Endothelial cell of umbilical vein (primary cell): ENCODE results near the gene SPTB. TPM values are rescaled to one million over a fixed set of nuclear protein-coding genes. Genes with fewer than 3 reads are reported as not detected.

ENCODE experiments used
- BruUV-seq: library from RNA; stranded (reverse); fragments of 400-500 nt; replicated peaks from 2 replicates; lab custom pipeline; 2021; lab: Mats Ljungman, UMichigan
- CTCF ChIA-PET: fragments of 300-600, 350-600 bp; sonication (Branson Sonifier 250); formaldehyde crosslinking; loops from one replicate; lab custom pipeline; 2021; ENCODE audit warnings: antibody characterized with exemption, inconsistent platforms; lab: Charles Lee
- POLR2A ChIA-PET: fragments of 300-600, 350-600 bp; sonication (Branson Sonifier 250); formaldehyde crosslinking; loops from one replicate; lab custom pipeline; 2021; ENCODE audit warnings: antibody characterized with exemption, inconsistent platforms; lab: Charles Lee
- DNase-seq: peaks from one replicate; pipeline ENCODE4 v3.0.0-alpha.2; 2011; ENCODE audit warnings: low read depth, low spot score
- FAIRE-seq: peaks from 2 replicates; lab custom pipeline; 2011; peaks lifted over from hg19 to GRCh38; lab: Jason Lieb, UNC
- H2AFZ ChIP-seq: 2 replicates; pipeline ENCODE4 v1.6.0; 2012; ENCODE audit warnings: low read depth, low read length, control low read depth, inconsistent platforms
- H3K27ac ChIP-seq: 2 replicates; pipeline ENCODE4 v1.5.1; 2011; ENCODE audit warnings: low read depth, mild to moderate bottlenecking, control low read depth, low read length, moderate library complexity; ENCODE audit not compliant: insufficient read depth
- H3K27me3 ChIP-seq, 2 experiments: 2 replicates each; pipeline versions ENCODE4 v1.6.0 to v1.6.1; 2011; ENCODE audit warnings: low read length in 2 of 2, mixed read lengths in 1 of 2; ENCODE audit not compliant: control insufficient read depth in 2 of 2, insufficient read depth in 2 of 2
- H3K36me3 ChIP-seq, 2 experiments: 2 replicates in 1 of 2; 3 replicates in 1 of 2; pipeline ENCODE4 v1.5.1; 2011; ENCODE audit warnings: low read length in 2 of 2, mild to moderate bottlenecking in 1 of 2, moderate library complexity in 1 of 2; ENCODE audit not compliant: control insufficient read depth in 2 of 2, insufficient read depth in 2 of 2; ENCODE audit errors: extremely low read depth in 1 of 2
- H3K4me1 ChIP-seq: 3 replicates; pipeline ENCODE4 v1.5.1; 2011; ENCODE audit warnings: mild to moderate bottlenecking, low read length; ENCODE audit not compliant: control insufficient read depth, insufficient read depth; ENCODE audit errors: extremely low read depth
- H3K4me2 ChIP-seq: 2 replicates; pipeline ENCODE4 v1.6.1; 2011; ENCODE audit warnings: low read length, control low read depth, mixed read lengths; ENCODE audit not compliant: insufficient read depth
- H3K4me3 ChIP-seq, 3 experiments: fragments of 200-600 bp in 1 of 3; sonication (generic), shearing (Covaris generic) in 1 of 3; replicated peaks in 1 of 3; 2 replicates each; pipeline ENCODE4 v1.5.1; 2011 to 2016; ENCODE audit warnings: control low read depth in 3 of 3, low read length in 3 of 3, mild to moderate bottlenecking in 2 of 3, inconsistent platforms in 1 of 3, low read depth in 1 of 3, moderate library complexity in 1 of 3; ENCODE audit not compliant: insufficient read depth in 1 of 3
- H3K79me2 ChIP-seq: 2 replicates; pipeline ENCODE4 v1.6.0; 2012; ENCODE audit warnings: low read length, inconsistent platforms; ENCODE audit not compliant: control insufficient read depth, insufficient read depth
- H3K9ac ChIP-seq: replicated peaks from 2 replicates; pipeline ENCODE3; 2011; ENCODE audit warnings: low read length, control low read depth; ENCODE audit not compliant: insufficient read depth; ENCODE audit errors: extremely low read depth
- H3K9me1 ChIP-seq: replicated peaks from 3 replicates; pipeline ENCODE4 v1.6.0; 2011; ENCODE audit warnings: mild to moderate bottlenecking, low read length; ENCODE audit not compliant: control insufficient read depth, insufficient read depth; ENCODE audit errors: extremely low read depth
- H3K9me3 ChIP-seq: replicated peaks from 2 replicates; pipeline ENCODE4 v1.5.1; 2012; ENCODE audit warnings: low read length, inconsistent platforms; ENCODE audit not compliant: control insufficient read depth, insufficient read depth
- H4K20me1 ChIP-seq: replicated peaks from 2 replicates; pipeline ENCODE3; 2011; ENCODE audit warnings: mild to moderate bottlenecking, low read length; ENCODE audit not compliant: control insufficient read depth, insufficient read depth; ENCODE audit errors: extremely low read depth
- EZH2 ChIP-seq: IDR thresholded peaks from 2 replicates; pipeline ENCODE4 v1.6.1; 2012; ENCODE audit warnings: borderline replicate concordance, low read depth, mild to moderate bottlenecking, moderate library complexity, low read length, inconsistent platforms; ENCODE audit not compliant: severe bottlenecking
- FOS ChIP-seq: IDR thresholded peaks from 2 replicates; pipeline ENCODE4 v1.6.1; 2011; ENCODE audit warnings: mild to moderate bottlenecking, low read length, moderate library complexity, borderline replicate concordance; ENCODE audit not compliant: insufficient read depth
- GATA2 ChIP-seq: IDR thresholded peaks from 2 replicates; pipeline ENCODE4 v1.7.0; 2011; ENCODE audit warnings: low read depth, mild to moderate bottlenecking, moderate library complexity, mixed read lengths, low read length; ENCODE audit not compliant: insufficient read length, insufficient read depth
- JUN ChIP-seq: IDR thresholded peaks from 2 replicates; pipeline ENCODE4 v1.6.1; 2011; ENCODE audit warnings: borderline replicate concordance, low read depth; ENCODE audit not compliant: insufficient read length, insufficient read depth
- MYC ChIP-seq: IDR thresholded peaks from one replicate; pipeline ENCODE4 v1.6.1; 2011; ENCODE audit warnings: mild to moderate bottlenecking, low read depth, low read length
- POLR2A ChIP-seq: IDR thresholded peaks from 2 replicates; pipeline ENCODE4 v1.6.1; 2012; ENCODE audit warnings: low read depth, mild to moderate bottlenecking, control low read depth, low read length
- POLR2AphosphoS5 ChIP-seq: IDR thresholded peaks from 2 replicates; pipeline ENCODE4 v1.6.1; 2012; ENCODE audit warnings: low read depth, mild to moderate bottlenecking, control low read depth, low read length, moderate library complexity; ENCODE audit not compliant: insufficient read depth
- dilution Hi-C: fragments of 300-500 bp; cut with MboI; formaldehyde crosslinking; loops from one replicate; pipeline ENCODE4 v1.15.0; 2019; ENCODE audit warnings: low sequenced_read_pairs; ENCODE audit not compliant: extremely low pct_ligation_motif_present
- intact Hi-C: fragments of 100-400 bp; cut with micrococcal nuclease; formaldehyde crosslinking; loops from one replicate; pipeline ENCODE4 v1.10.0; 2022
- polyA plus RNA-seq, 4 experiments: library from polyadenylated mRNA; depleted of rRNA in 3 of 4; stranded (reverse) in 3 of 4; unstranded in 1 of 4; fragments of >200 nt; gene quantifications; 2 replicates each; pipeline versions ENCODE4 v1.2.1 to v1.2.3, GENCODE V29; 2011 to 2012; ENCODE audit warnings: missing spikeins in 1 of 4
- total RNA-seq: library from RNA; stranded (reverse); gene quantifications from 2 replicates; pipeline ENCODE4 v1.2.3, GENCODE V29; 2021
- TF ChIP-seq, protein P1 (sequence below): IDR thresholded peaks from 2 replicates; pipeline ENCODE4 v1.6.1; 2011; ENCODE audit not compliant: insufficient read depth, insufficient read length
- TF ChIP-seq, protein P2 (sequence below), 2 donors: IDR thresholded peaks; 1 replicate in 1 of 2; 2 replicates in 1 of 2; pipeline ENCODE4 v1.5.1; 2011; ENCODE audit warnings: low read length in 2 of 2, mild to moderate bottlenecking in 2 of 2, moderate library complexity in 2 of 2, control low read depth in 1 of 2, inconsistent platforms in 1 of 2, low read depth in 1 of 2; ENCODE audit not compliant: insufficient read depth in 1 of 2; ENCODE audit errors: extremely low read depth in 1 of 2

The SPTB gene
- total and polyA plus RNA-seq, 2 donors (not counting 3 experiments of a cell fraction or from before 2014, with no cell fraction given): 0.03 to 0.07 TPM

DNA sequence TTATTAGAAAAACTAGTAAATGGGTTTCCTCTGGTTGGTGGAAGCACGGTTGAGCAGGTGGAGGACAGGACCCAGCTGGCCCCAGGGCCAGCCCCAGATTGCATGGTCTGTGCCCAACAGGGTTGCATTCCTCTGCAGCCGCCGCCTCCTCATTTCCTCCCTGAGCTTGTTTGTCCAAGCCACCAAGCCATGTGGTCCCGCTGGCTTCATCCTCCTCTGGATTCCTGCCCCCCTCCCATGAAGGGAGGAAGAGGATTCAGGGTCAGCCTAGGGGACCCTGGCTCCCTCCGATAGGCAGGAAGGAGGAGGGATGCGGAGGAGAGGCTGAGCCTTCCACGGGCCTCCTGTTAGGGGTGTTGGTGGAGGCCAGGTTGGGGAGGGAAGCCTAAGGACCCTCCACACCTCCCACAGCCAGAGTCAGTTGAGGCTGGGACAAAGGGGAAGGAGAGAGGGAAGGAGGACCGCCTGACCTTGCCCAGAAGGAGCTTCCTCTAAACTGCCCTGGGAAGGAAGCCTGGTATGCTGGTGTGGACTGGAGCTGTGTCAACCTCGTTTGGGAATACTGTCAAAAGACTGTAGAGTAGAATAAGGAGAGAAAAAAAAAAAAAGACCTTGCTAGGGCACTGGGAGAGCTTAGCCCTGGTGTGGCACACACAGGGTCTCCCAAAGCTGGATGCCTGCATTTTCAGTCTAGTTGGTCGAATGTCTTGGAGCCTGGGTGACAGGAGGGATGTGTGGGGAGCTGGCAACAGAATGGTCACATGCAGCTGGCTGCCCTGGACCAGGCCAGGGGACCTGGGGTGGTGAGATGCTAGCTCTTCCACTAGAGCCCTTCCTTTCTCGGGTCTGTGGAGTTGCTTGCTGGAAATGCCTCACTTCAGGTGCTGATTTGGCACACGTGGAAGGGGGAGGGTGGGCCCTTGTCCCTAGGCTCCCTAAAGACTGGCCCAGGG lies 133.1 kb downstream of the SPTB start:
- H3K9me1 ChIP-seq: no peaks in the 10 kb centered on the region
- CTCF ChIA-PET: interaction anchor here (1.0 to 2.2 kb wide), 5 partner anchors 12 to 78 kb away, joined by 3 to 11 read pairs (median 8); no protein-coding TSS in a partner anchor

DNA sequence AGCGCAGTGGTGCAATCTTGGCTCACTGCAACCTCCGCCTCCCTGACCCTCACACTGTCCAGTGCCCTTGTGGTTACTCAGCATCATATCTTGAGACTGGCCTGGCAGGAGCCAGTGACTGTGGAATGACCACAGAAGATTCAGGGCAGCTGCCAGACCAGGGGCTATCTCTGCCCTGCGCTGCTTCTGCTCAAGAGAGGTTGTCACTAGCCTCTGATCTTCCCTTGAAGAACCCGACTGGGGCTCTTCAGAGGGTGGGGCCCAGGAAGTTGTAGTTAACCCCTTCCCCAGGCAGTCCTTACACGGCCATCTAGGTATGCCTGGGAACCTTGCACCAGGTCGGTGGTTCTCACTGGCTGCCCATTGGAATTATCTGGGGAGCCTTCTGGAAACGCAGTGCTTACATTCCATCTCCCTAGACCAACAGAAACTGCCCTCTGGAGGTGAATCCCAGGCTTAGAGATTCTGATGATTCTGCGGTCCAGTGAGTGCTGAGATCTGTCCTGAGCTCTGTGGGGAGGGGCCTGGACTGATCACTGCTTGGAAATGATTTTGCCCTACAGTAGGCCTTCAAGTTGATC lies 134.1 kb downstream of the SPTB start:
- POLR2A ChIA-PET: no interaction called here
- H3K27me3 ChIP-seq: no peaks in the 10 kb centered on the region
- H4K20me1 ChIP-seq: no peaks in the 10 kb centered on the region
- no peak overlapping the region for H2AFZ ChIP-seq
- intact Hi-C loops (no loop called here), dilution Hi-C loops (no loop called here)
- DNase-seq (no peak), FAIRE-seq (no peak)
- BruUV-seq: no TSS peak
- no peak overlapping the region for H3K27ac ChIP-seq
- no peak overlapping the region for H3K9ac ChIP-seq
- H3K36me3 ChIP-seq: peaks cover 0 to 4% of the 10 kb centered on the region in 2 experiments
- H3K4me1 ChIP-seq: peaks cover 6% of the 10 kb centered on the region
- no peaks in the 10 kb centered on the region for H3K9me3 ChIP-seq
- H3K4me3 ChIP-seq: no peak overlapping the region
- no peak overlapping the region for H3K4me2 ChIP-seq
- CTCF ChIA-PET: interaction anchor here (1.9 to 2.2 kb wide), 2 partner anchors 16 to 19 kb away, joined by 8 to 11 read pairs; no protein-coding TSS in a partner anchor
- TF ChIP-seq POLR2AphosphoS5 (no peak), JUN (no peak), GATA2 (no peak), MYC (no peak), EZH2 (no peak), POLR2A (no peak), FOS (no peak)
- TF ChIP-seq, protein P1, sequence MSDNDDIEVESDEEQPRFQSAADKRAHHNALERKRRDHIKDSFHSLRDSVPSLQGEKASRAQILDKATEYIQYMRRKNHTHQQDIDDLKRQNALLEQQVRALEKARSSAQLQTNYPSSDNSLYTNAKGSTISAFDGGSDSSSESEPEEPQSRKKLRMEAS: no peak
- TF ChIP-seq, protein P2, sequence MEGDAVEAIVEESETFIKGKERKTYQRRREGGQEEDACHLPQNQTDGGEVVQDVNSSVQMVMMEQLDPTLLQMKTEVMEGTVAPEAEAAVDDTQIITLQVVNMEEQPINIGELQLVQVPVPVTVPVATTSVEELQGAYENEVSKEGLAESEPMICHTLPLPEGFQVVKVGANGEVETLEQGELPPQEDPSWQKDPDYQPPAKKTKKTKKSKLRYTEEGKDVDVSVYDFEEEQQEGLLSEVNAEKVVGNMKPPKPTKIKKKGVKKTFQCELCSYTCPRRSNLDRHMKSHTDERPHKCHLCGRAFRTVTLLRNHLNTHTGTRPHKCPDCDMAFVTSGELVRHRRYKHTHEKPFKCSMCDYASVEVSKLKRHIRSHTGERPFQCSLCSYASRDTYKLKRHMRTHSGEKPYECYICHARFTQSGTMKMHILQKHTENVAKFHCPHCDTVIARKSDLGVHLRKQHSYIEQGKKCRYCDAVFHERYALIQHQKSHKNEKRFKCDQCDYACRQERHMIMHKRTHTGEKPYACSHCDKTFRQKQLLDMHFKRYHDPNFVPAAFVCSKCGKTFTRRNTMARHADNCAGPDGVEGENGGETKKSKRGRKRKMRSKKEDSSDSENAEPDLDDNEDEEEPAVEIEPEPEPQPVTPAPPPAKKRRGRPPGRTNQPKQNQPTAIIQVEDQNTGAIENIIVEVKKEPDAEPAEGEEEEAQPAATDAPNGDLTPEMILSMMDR (IDR thresholded peaks at IDR 0.05; ENCODE audit: extremely low read depth in 1 of 2, insufficient read depth in 1 of 2, low read depth in 1 of 2, low read length in 2 of 2): no peak
- no peaks in the 10 kb centered on the region for H3K9me1 ChIP-seq
- H3K79me2 ChIP-seq: no peaks in the 10 kb centered on the region

More for the DNA sequence above, 133.1 kb downstream of the SPTB start:
- intact Hi-C loops: no loop called here
- Histone ChIP-seq H2AFZ (no peak overlapping the region), H3K9me3 (no peaks in the 10 kb centered on the region), H3K9ac (no peak overlapping the region), H3K4me3 (no peak overlapping the region), H3K79me2 (no peaks in the 10 kb centered on the region), H3K36me3 (peaks cover 0 to 2% of the 10 kb centered on the region in 2 experiments), H3K27me3 (no peaks in the 10 kb centered on the region), H3K27ac (no peak overlapping the region), H4K20me1 (no peaks in the 10 kb centered on the region), H3K4me1 (peaks cover 6% of the 10 kb centered on the region), H3K4me2 (no peak overlapping the region)
- DNase-seq (peak; percentile 25), FAIRE-seq (no peak)
- POLR2A ChIA-PET: interaction anchor here (0.7 kb wide), 1 partner anchor 51 kb away, joined by 4 read pairs; no protein-coding TSS in a partner anchor
- TF ChIP-seq GATA2 (no peak), POLR2A (no peak)
- dilution Hi-C loops: no loop called here
- BruUV-seq: no TSS peak
